Spleen (tissue), 7 donors: Measurements from ENCODE around the gene DNAJC17.

ENCODE experiments used
- POLR2A ChIP-seq, 3 donors: fragments of 450-650 bp; IDR thresholded peaks; one replicate each; pipeline ENCODE4 v1.5.1; 2017; ENCODE audit warnings: antibody characterized with exemption in 3 of 3, mild to moderate bottlenecking in 1 of 3
- TF ChIP-seq, protein P1 (sequence below), 11 experiments: fragments of 200-600 bp in 7 of 11; fragments of 450-650 bp in 4 of 11; sonication (generic) in 4 of 11; IDR thresholded peaks in 8 of 11; conservative IDR thresholded peaks in 3 of 11; 1 replicate in 7 of 11; 2 replicates in 4 of 11; pipeline versions ENCODE4 v1.4.0 to v1.8.0; 2016 to 2021; ENCODE audit warnings: antibody characterized with exemption in 11 of 11, inconsistent platforms in 4 of 11, mild to moderate bottlenecking in 1 of 11
- donor health status: DM: no; HTN: no; CAD: no; lungs with moderate emphysema.
- donor health status: DM: no; HTN: no; CAD: no.
- donor health status: DM: no; HTN: no; CAD: no.

- TF ChIP-seq, protein P1, sequence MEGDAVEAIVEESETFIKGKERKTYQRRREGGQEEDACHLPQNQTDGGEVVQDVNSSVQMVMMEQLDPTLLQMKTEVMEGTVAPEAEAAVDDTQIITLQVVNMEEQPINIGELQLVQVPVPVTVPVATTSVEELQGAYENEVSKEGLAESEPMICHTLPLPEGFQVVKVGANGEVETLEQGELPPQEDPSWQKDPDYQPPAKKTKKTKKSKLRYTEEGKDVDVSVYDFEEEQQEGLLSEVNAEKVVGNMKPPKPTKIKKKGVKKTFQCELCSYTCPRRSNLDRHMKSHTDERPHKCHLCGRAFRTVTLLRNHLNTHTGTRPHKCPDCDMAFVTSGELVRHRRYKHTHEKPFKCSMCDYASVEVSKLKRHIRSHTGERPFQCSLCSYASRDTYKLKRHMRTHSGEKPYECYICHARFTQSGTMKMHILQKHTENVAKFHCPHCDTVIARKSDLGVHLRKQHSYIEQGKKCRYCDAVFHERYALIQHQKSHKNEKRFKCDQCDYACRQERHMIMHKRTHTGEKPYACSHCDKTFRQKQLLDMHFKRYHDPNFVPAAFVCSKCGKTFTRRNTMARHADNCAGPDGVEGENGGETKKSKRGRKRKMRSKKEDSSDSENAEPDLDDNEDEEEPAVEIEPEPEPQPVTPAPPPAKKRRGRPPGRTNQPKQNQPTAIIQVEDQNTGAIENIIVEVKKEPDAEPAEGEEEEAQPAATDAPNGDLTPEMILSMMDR (IDR thresholded peaks at IDR 0.05 in 8 of 11, conservative IDR thresholded peaks at IDR 0.05 in 3 of 11), result no peak
- TF ChIP-seq POLR2A (IDR thresholded peaks at IDR 0.05), result no peak
Observed at GRCh38 chr15:40750885-40751284, 56.4 kb downstream of the DNAJC17 start.
